Coronary artery (tissue), 2 donors: ENCODE results near the gene FBXL5.

Experiments
- DNase-seq: peaks from one replicate; pipeline ENCODE4 v3.0.0-alpha.2; 2017; ENCODE audit warnings: low spot score
- H3K27ac ChIP-seq, 2 donors: fragments of 200-600 bp; sonication (generic); one replicate each; pipeline ENCODE4 v1.5.1; 2016 to 2019
- H3K4me3 ChIP-seq: fragments of 200-600 bp; sonication (generic); 2 replicates; pipeline ENCODE4 v1.5.1; 2016; ENCODE audit warnings: mild to moderate bottlenecking, moderate library complexity
- TF ChIP-seq, protein P1 (sequence below): fragments of 200-600 bp; sonication (generic); IDR thresholded peaks from one replicate; pipeline ENCODE4 v1.5.1; 2019; ENCODE audit warnings: antibody characterized with exemption

The FBXL5 gene, protein sequence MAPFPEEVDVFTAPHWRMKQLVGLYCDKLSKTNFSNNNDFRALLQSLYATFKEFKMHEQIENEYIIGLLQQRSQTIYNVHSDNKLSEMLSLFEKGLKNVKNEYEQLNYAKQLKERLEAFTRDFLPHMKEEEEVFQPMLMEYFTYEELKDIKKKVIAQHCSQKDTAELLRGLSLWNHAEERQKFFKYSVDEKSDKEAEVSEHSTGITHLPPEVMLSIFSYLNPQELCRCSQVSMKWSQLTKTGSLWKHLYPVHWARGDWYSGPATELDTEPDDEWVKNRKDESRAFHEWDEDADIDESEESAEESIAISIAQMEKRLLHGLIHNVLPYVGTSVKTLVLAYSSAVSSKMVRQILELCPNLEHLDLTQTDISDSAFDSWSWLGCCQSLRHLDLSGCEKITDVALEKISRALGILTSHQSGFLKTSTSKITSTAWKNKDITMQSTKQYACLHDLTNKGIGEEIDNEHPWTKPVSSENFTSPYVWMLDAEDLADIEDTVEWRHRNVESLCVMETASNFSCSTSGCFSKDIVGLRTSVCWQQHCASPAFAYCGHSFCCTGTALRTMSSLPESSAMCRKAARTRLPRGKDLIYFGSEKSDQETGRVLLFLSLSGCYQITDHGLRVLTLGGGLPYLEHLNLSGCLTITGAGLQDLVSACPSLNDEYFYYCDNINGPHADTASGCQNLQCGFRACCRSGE

DNA sequence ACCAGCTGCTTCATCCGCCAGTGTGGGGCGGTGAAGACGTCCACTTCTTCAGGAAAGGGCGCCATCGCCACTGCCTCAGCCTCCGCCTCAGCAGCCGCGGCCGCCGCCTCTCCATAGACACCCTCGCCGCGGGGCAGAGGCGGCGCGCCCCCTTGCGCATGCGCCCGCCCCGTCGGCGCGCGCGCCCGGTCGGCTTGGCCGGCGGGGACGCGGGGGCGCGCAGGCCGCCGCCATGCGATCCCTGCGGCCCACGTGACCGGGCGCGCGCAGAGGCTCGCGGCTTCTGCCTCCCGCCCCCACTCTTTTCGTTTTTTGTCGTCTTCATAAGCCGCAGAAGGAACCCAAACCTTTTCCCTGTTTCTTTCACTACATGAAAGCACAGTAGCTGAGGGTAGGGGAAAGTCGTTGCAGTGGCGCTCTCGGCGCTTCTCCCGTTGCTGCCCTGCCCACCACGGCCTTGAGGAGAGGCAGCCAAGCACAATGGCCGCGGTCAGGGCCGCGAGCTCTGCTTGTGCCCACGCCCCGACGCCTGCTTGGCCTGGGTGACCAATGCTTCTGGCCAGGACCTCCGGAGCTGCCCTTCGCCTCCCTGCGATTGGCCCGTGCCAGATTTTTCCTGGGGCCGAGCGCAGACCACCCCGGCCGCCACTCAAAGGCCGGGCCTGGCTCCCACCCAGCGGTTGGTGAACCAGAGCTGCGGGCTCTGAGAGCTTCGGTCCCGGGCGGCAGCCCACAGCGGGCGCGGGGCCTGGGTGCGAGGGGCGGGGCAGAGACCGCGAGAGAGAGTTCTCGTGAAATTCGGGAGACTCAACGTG is at the start of gene FBXL5:
Gene FBXL5, minus strand, starts transcription at position 135 of the 815 bp plus-strand sequence. Its CDS starts 70 bp downstream, at position 65.
- DNase-seq = peak; percentile 87
- H3K27ac ChIP-seq = peak within 1 kb of the TSS; percentile 96 to 100
- H3K4me3 ChIP-seq = peak within 1 kb of the TSS; percentile 87
- TF ChIP-seq, protein P1, sequence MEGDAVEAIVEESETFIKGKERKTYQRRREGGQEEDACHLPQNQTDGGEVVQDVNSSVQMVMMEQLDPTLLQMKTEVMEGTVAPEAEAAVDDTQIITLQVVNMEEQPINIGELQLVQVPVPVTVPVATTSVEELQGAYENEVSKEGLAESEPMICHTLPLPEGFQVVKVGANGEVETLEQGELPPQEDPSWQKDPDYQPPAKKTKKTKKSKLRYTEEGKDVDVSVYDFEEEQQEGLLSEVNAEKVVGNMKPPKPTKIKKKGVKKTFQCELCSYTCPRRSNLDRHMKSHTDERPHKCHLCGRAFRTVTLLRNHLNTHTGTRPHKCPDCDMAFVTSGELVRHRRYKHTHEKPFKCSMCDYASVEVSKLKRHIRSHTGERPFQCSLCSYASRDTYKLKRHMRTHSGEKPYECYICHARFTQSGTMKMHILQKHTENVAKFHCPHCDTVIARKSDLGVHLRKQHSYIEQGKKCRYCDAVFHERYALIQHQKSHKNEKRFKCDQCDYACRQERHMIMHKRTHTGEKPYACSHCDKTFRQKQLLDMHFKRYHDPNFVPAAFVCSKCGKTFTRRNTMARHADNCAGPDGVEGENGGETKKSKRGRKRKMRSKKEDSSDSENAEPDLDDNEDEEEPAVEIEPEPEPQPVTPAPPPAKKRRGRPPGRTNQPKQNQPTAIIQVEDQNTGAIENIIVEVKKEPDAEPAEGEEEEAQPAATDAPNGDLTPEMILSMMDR = no peak

DNA sequence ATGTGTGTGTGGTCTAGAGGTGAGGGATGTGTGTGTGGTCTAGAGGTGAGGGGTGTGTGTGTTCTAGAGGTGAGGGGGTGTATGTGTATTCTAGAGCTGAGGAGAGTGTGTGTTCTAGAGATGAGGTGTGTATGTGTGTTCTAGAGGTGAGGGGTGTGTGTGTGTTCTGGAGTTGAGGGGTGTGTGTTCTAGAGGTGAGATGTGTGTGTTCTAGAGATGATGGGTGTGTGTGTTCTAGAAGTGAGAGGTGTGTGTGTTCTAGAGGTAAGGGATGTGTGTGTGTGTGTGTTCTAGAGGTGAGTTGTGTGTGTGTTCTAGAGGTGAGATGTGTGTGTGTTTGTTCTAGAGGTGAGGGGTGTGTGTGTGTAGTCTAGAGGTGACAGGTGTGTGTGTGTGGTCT is 49.0 kb upstream of the FBXL5 start:
- no peak for DNase-seq
- TF ChIP-seq, protein P1 = no peak
- Histone ChIP-seq H3K27ac (peak overlapping the region in 1 of 2 donors; percentile 65), H3K4me3 (no peak overlapping the region)

DNA sequence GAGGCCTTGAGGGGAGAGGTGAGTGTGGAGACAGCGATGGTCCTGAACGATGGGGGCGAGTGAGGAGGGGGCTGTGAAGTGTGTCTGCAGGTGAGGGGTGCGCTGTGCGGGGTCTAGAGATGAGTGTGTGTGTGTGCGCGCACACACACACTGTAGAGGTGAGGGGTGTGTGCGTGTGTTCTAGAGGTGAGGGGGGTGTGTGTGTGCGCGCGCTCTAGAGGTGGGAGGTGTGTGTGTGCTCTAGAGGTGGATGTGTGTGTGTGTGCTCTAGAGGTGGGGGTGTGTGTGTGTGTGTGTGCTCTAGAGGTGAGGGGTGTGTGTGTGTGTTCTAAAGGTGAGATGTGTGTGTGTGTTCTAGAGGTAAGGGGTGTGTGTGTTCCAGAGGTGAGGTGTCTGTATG is 48.3 kb upstream of the FBXL5 start:
- TF ChIP-seq, protein P1 = no peak
- Histone ChIP-seq H3K27ac (peak overlapping the region in 1 of 2 donors; percentile 65), H3K4me3 (peak overlapping the region; percentile 82)
- DNase-seq = no peak

DNA sequence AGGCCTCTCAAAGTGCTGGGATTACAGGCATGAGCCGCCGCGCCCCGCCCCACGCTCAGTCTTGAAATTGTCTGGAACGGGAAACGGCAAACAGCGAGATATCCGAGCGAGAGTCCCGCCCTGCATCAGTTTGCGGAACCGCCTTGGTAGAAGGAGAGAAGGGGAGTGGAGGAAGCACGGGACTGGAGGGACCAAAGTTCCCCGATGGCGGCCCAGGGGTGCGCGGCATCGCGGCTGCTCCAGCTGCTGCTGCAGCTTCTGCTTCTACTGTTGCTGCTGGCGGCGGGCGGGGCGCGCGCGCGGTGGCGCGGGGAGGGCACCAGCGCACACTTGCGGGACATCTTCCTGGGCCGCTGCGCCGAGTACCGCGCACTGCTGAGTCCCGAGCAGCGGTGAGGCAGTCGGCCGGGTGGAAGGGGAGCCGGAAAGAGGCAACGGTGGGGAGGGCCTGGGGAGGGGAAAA is 47.8 kb upstream of the FBXL5 start, which contains the start of gene BST1:
Gene BST1, plus strand, starts transcription at position 125 of the 463 bp plus-strand sequence. Its CDS starts 80 bp downstream, at position 205.
- H3K4me3 ChIP-seq = peak within 1 kb of the TSS; percentile 82
- peak; percentile 82 for DNase-seq
- peak within 1 kb of the TSS; percentile 5 to 65 for H3K27ac ChIP-seq

DNA sequence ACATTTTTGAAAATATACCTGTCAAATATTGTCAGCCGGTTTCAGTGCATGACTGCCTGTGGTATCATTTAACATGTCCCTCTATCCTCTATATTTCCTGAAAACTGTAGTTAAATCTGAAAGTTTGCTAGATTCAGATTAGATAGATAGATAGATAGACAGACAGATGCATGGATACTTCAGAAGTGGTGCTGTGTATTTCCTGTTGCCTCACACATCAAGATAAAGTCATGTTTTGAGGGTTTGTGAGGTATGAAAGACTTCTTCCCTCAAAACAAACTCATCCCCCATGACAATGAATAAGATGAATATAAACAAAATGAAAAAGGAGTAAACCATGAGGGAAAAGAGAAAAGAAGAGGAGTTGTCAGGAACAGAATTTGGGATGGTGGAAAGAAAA is 41.7 kb upstream of the FBXL5 start:
- Histone ChIP-seq H3K27ac (no peak overlapping the region), H3K4me3 (no peak overlapping the region)
- TF ChIP-seq, protein P1 = no peak
- DNase-seq = no peak

More for the DNA sequence above, 47.8 kb upstream of the FBXL5 start, which contains the start of gene BST1:
- TF ChIP-seq, protein P1 = no peak

DNA sequence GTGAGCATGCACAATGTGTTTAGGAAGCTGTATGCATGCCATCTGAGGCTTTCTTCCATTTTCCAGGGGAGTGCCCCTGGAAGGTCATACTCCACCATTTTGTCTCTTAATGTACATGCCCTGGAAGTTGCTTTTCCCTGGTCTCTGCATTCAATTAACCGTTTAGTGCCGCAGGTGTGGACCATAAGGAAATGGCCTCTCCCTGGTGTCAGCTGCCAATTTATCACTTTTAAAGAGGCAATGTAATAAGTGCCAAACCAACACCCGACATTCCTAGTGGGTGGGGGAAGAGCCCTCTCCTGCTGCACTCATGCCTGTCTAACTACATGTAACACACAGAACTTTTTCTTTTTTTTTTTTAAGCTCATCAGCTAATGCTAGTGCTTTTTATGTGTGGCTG is 40.6 kb upstream of the FBXL5 start:
- H3K4me3 ChIP-seq = no peak overlapping the region
- no peak for DNase-seq
- TF ChIP-seq, protein P1 = no peak
- no peak overlapping the region for H3K27ac ChIP-seq
